SHP77 (cell line): ENCODE data around the gene CBLN3.

Experiments
- DNase-seq, 2 experiments: peaks; one replicate each; lab custom pipeline; 2025; lab: John Stamatoyannopoulos, UW

CBLN3 gene

DNA sequence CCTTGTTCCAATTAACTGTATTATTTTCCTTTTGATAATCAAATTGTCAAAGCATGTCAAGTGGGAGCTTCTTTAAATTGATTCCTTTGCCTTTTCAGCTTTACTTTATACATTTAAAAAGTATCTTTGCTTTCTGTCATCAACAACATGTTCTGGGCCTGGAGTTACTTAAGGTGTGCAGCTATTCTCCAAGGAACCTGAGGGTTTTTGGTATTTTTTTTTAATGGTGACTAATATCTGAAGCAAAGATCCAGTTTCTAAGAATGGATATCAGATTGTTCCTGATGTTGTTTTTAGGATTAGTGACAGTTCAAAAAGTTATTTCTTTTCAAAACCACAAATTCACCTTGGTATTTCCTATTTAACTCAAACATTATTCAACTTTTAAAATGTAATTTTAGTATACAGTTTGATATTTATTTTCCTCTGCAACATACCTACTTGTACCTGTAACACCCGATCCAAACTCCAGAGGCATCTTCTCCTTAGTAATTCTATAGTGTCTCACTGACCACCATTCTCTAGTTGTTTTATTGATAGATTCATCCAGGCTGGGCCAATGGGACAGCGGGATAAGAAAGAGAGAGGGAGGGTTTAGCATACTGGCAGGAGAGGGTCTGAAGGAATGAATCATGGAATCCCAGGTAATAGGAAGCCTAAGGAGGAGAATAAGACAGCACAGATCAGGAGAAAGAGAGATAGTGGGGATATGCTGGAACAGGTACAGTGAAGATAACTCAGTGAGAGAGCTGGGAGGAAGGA is 3.1 kb downstream of the CBLN3 start:
- no peak for DNase-seq

DNA sequence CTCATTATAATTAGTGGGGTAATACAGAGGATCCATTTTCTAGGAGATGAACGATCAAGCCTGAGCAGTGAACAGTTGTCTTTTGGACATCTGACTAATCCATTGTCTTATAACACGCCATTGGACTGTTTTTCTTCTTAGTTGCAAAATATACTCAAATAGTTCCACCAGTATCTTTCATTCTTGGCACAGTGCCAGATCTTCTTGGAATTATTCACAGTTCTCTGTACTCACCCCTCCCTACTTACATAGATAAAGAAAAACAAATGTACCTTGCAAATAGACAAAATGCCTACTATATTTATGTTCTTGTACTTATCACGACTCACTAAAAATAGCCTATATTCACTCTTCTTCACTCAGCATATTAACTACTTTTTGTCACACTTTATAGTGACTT is 3.8 kb downstream of the CBLN3 start:
- DNase-seq = no peak

- no peak for DNase-seq
Observed at GRCh38 chr14:24422694-24423601, 6.5 kb downstream of the CBLN3 start.

DNA sequence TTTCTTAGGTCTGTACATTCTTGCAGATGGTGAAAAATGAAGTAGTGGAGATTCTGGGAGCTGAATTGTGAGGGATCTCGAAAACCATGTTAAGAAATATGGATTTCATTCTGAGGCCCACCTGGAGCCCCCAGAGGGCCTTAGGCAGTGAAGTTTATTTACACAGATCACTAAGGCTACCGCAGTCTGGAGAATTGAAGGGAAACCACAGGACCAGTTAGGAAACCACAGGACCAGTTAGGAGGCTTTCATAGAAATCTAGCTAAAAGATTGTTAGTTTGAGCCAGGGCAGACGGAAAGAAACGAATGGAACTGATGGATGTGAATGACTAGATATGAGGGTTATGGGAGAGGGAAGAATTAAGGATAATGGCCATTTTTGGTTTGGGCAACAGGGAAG is 7.2 kb downstream of the CBLN3 start:
- DNase-seq = no peak

- DNase-seq = no peak
Observed at GRCh38 chr14:24418492-24418873, 11.0 kb downstream of the CBLN3 start.

DNA sequence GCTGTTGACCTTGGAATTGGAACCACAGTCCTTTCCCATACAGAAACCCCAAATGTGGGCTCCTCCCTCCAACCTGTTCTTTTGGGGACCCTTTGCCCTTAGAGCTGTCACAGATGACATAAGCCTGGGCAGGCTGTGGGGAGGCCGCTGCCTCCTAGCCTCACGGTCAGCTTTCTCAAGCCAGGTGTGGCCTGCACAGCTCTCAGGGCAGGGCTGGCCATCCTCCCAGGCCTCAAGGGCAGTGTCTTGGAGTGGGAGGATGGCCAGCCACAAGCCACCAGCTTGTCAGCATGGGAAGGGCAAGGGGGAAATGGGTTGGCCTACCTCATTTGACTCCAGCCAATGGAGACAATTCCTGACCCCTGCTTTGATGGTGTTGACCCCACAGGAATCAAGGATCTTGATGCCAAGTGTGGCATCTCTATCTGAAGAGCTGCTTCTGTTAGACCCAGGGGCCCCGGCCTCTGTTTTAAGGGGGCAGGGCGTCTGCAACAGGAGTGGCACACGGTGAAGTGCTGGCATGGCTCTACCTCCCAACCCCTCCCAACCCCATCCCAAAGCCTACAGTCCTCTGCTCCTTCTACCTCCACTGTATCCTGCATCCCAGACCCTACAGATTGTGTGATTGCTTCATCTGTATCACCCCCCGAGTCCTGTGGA is 11.5 kb downstream of the CBLN3 start:
- no peak for DNase-seq

- no peak for DNase-seq
Observed at GRCh38 chr14:24416932-24417619, 12.4 kb downstream of the CBLN3 start.

- no peak for DNase-seq
Observed at GRCh38 chr14:24416254-24416931, 13.1 kb downstream of the CBLN3 start.

DNA sequence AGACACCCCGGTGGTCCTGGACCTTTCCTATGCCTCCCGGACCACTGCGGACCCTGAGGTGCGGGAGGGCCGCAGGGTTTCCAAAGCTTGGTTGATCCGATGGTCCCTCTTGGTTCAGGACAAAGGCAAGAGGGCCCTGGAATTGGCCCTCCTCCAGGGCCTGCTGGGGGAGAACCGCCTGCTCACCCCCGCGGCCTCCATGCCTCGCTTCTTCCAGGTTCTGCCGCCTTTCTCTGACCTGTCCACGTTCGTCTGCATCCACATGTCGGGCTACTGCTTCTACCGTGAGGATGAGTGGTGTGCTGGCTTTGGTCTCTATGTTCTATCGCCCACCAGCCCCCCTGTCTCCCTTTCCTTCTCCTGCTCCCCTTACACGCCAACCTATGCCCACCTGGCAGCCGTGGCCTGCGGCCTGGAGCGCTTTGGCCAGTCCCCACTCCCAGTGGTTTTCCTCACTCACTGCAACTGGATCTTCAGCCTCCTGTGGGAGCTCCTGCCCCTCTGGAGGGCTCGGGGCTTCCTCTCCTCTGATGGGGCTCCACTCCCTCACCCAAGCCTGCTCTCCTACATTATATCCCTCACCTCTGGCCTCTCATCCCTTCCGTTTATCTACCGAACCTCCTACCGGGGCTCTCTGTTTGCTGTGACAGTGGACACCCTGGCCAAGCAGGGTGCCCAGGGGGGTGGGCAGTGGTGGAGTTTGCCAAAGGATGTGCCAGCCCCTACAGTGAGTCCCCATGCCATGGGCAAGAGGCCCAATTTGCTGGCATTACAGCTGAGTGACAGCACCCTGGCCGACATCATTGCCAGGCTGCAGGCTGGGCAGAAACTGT is 13.8 kb downstream of the CBLN3 start:
- no peak for DNase-seq

DNA sequence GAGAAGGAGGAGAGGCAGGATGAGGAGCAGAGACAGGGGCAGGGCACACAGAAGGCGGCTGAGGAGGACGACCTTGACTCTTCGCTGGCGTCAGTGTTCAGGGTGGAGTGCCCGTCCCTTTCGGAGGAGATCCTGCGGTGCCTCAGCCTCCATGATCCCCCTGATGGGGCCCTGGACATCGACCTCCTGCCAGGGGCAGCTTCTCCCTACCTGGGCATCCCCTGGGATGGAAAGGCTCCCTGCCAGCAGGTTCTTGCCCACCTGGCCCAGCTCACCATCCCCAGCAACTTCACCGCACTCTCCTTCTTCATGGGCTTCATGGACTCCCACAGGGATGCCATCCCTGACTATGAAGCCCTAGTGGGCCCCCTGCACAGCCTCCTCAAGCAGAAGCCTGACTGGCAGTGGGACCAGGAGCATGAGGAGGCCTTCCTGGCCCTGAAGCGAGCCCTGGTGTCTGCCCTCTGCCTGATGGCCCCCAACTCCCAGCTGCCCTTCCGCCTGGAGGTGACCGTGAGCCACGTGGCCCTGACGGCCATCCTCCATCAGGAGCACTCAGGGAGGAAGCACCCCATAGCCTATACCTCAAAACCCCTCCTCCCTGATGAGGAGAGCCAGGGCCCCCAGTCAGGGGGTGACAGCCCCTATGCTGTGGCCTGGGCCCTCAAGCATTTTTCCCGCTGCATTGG is 14.6 kb downstream of the CBLN3 start:
- DNase-seq = no peak

GRCh38 chr14:24414077-24414476 is 15.4 kb downstream of the CBLN3 start:
- no peak for DNase-seq

DNA sequence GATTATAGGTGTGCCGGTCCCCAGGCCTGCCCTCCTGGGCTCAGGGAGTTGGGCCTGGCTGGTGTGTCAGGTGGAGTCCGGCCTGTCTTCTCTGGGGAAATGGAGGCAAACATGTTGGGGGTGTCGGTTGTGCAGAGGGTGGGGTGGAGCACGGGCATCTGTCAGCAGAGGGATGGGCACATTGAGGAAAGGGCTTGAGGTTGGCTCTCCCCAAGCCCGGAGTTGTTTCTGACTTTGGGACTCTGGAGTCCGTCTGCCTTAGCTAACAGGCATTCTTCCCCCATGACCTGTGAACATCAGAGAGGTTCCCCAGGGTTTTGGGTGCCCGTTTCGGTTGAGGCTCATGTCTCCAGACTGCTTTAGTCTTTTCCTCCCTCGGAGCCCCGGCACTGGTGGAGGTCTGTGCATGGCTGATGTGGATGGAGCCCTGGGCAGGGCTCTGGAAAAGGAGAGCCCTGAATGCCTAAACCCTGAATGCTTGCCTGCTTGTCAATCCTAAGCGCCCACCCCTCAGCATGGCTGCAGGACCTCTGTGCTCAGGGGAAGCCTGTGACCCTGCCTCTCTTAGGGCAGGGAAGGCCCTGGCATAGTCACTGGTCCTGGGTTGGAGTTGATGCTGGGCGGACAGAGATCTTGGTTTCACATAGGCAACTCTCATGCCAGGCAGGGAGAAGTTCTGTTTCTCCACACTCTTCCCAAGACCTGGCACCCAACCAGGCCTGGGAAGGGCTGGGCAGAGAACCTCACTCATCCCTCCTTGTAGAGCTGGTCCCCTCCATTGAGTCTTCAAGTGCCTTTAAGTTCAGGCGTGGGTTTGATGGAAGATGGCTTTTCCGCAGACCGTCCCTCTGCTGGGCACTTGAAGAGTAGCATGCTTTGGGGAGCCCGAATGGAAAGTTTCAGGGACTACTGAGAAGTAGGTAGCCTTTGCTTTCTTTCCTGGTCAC is 17.8 kb downstream of the CBLN3 start:
- DNase-seq = peak; percentile 21 to 51

DNA sequence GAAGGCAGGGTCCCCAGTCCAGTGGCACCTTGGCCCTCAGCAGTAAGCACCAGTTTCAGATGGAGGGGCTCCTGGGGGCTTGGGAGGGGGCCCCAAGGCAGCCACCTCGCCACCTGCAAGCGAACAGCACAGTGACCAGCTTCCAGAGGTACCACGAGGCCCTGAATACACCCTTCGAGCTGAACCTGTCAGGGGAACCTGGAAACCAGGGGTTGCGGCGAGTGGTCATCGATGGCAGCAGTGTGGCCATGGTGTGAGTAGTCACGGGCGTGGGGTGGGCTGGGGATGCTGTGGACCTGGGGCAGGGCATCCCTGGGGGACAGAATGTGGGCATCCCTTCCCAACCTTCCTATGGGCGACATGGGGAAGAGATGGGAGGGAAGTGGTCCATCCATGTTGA is 19.5 kb downstream of the CBLN3 start:
- DNase-seq = no peak

DNA sequence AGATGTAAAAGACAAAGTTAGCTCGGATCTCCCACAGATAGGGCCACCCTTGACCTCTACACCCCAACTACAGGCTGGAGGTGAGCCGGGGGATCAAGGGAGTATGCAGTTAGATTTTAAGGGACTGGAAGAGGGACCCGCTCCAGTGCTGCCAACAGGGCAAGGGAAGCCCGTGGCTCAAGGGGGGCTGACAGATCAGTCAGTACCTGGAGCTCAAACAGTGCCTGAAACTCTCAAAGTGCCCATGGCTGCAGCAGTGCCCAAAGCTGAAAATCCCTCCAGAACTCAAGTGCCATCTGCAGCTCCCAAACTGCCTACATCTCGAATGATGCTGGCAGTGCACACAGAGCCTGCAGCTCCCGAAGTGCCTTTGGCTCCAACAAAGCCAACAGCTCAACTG is 20.3 kb downstream of the CBLN3 start:
- no peak for DNase-seq

DNA sequence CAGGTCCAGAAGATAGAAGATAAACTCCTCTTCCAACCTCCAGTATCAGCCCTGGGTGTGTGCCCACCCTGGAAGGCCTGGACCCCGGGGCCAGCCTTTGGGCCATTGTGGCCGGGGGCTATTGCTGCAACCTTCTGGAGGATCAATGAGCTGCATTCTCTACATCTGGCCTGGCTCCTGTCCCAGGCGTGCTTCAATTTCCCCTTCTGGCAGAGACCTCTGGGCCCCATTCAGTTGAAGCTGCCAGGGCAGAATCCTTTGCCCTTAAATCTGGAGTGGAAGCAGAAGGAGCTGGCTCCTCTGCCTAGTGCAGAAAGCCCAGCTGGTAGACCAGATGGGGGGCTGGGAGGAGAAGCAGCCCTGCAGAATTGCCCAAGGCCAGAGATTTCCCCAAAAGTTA is 20.7 kb downstream of the CBLN3 start:
- no peak for DNase-seq

GRCh38 chr14:24407608-24408325 is 21.7 kb downstream of the CBLN3 start:
- DNase-seq = no peak

- no peak for DNase-seq
Observed at GRCh38 chr14:24406416-24406815, 23.1 kb downstream of the CBLN3 start.

- no peak for DNase-seq
Observed at GRCh38 chr14:24404814-24405213, 24.7 kb downstream of the CBLN3 start.
